ENCODE measurements around the gene IGDCC3. TPM values are rescaled to one million over a fixed set of nuclear protein-coding genes. Genes with fewer than 3 reads are reported as not detected.

The IGDCC3 gene
- total RNA-seq, 2 experiments from 2014 or later, result not detected

DNA sequence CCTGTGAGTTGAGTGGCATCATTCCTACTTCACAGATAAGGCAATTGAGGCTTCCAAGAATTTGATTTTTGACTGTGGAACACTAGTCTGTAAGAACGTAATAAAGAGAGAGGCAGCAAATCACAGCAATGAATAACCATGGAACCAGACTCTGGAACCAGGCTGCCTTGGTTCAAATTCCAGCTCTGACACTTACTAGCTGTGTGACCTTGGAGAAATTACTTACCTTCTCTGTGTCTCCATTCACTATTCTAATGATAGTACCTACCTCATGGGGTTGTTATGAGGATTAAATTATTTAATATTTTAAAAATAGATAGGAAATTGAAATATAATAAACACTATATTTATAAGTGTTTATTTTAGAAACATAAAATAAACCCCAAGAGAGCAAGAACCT, 12.6 kb upstream of the IGDCC3 start:
- Mint-ChIP-seq H3K4me3 (no peak overlapping the region), H3K27me3 (peaks cover 27% of the 10 kb centered on the region), H3K27ac (no peak overlapping the region), H3K36me3 (no peaks in the 10 kb centered on the region), H3K9me3 (no peaks in the 10 kb centered on the region), H3K4me1 (peaks cover 1% of the 10 kb centered on the region)
- POLR2A ChIA-PET, result no interaction called here
- DNase-seq, result no peak
- ATAC-seq (ENCODE audit: low read depth), result no peak

DNA sequence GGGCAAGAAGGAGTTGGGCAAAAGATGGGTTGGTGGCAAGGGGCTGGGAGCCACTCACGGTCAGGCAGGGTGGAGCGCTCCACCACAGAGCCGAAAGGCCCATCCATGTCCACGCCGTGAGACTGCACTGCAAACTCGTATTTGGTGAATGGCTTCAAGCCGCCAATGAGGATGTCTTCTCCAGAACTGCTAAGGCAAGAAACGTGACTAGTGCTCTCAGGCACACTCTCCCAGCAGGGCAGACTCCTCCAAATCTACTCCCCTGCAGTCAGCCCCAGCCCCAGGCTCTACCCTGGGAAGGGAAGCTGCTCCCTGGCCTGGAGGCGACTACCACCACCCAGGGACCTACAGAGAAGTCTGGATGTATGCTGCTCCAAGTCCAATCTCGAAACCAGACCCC, 11.4 kb upstream of the IGDCC3 start:
- Mint-ChIP-seq H3K27me3 (peaks cover 15% of the 10 kb centered on the region), H3K9me3 (no peaks in the 10 kb centered on the region), H3K4me1 (peaks cover 6% of the 10 kb centered on the region), H3K27ac (no peak overlapping the region), H3K36me3 (no peaks in the 10 kb centered on the region), H3K4me3 (no peak overlapping the region)
- DNase-seq (no peak), ATAC-seq (ENCODE audit: low read depth) (no peak)
- POLR2A ChIA-PET, result no interaction called here

DNA sequence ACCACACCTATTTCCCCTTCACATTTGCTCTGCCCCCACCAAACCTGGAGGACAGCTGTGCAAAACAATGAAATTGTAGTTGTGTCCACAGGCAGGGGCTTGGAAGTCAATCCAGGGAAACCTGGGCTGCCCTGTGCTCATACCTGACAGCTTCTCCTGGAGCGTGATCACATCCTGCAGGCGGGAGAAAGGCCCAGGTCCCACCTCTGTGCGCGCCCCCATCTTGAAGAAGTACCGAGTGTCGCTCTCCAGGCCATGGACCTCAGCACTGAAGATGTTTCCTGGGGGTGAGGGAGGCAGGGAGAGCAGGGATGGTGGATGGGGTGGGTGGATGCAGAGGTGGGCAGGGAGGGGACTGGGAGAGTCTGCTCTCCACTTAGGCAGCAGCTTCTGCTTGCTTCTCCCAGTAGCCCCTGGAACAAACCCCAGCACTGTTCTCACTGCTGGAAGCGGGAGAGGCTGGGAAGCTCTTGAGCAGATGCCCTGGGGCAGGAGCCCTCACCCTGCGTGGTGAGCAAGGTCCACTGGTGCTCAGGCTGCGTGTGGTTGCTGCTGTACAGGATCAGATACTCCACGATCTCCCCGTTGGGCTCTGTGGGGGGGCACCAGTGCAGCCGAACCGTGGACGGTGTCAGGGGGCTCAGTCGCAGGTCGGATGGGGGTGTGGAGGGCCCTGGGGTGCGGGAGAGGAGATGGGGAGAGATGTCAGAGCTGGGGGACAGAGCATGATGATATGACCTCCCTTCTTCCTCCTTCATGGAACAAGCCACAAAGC, 10.7 kb upstream of the IGDCC3 start:
- H3K9me3 Mint-ChIP-seq, result no peaks in the 10 kb centered on the region
- H3K36me3 Mint-ChIP-seq, result no peaks in the 10 kb centered on the region
- DNase-seq (no peak), ATAC-seq (ENCODE audit: low read depth) (no peak)
- H3K27me3 Mint-ChIP-seq, result peaks cover 7% of the 10 kb centered on the region
- H3K4me1 Mint-ChIP-seq, result peaks cover 6% of the 10 kb centered on the region
- H3K4me3 Mint-ChIP-seq, result no peak overlapping the region
- POLR2A ChIA-PET, result no interaction called here
- no peak overlapping the region for H3K27ac Mint-ChIP-seq

DNA sequence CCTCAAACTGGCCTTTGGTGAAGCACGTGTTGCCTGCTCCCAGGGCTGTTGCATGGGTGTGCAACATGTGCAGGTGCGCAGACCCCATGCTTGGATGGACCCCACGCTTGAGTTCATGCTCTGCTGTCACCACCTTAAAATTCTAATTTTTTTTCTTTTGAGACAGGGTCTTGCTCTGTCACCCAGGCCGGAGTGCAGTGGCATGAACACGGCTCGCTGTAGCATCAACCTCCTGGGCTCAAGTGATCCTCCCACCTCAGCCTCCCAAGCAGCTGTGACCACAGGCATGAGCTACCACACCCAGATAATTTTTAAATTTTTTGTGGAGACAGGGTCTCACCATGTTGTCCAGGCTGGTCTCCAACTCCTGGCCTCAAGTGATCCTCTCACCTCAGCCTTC, 9.1 kb upstream of the IGDCC3 start:
- no peaks in the 10 kb centered on the region for H3K9me3 Mint-ChIP-seq
- ATAC-seq (ENCODE audit: low read depth), result no peak
- H3K27me3 Mint-ChIP-seq, result peaks cover 16% of the 10 kb centered on the region
- H3K36me3 Mint-ChIP-seq, result no peaks in the 10 kb centered on the region
- H3K27ac Mint-ChIP-seq, result no peak overlapping the region
- peaks cover 6% of the 10 kb centered on the region for H3K4me1 Mint-ChIP-seq
- no peak overlapping the region for H3K4me3 Mint-ChIP-seq
- POLR2A ChIA-PET, result no interaction called here
- no peak for DNase-seq

DNA sequence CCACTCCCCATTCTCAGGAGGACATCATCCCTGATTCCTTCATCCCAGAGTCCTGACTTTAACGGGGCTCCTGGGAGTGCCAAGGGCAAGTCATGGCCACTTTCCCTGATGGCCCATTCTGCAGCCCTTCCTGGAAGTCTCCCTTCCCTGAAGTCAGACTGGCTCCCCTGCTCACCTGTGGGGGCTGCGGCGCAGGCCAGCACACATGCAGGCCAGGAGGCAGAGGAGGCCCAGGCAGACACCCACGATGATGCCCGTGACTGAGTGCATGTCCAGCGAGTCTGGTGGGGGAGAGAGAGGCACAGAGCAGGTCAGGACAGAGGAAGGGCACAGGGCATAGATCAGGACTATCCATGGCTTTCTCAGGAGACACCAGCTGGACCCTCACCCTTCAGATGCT, 8.6 kb upstream of the IGDCC3 start:
- H3K27me3 Mint-ChIP-seq, result peaks cover 21% of the 10 kb centered on the region
- no peak for DNase-seq
- no peak for ATAC-seq (ENCODE audit: low read depth)
- H3K27ac Mint-ChIP-seq, result no peak overlapping the region
- no peaks in the 10 kb centered on the region for H3K9me3 Mint-ChIP-seq
- peaks cover 6% of the 10 kb centered on the region for H3K4me1 Mint-ChIP-seq
- no peak overlapping the region for H3K4me3 Mint-ChIP-seq
- H3K36me3 Mint-ChIP-seq, result no peaks in the 10 kb centered on the region
- POLR2A ChIA-PET, result no interaction called here

DNA sequence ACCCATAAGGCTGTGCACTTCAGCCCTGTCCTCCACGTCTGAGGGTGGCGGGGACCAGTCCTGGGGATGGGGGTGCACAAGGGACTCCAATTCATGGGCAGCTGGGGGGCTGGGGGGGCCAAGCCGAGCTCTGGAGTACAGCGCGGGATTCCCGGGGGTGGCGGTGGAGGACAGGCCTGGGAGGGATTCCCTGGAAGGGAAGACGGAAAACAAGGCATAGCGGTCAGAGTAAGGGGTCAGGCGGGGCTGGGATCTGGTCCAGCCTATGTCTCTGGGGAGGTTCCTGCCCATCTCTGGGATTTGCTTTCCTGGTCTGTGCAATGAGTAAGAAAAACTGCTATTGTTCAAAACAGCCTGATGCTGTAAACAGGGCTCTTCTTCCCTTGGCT, 8.1 kb upstream of the IGDCC3 start:
- DNase-seq (no peak), ATAC-seq (ENCODE audit: low read depth) (no peak)
- H3K4me1 Mint-ChIP-seq, result peaks cover 6% of the 10 kb centered on the region
- POLR2A ChIA-PET, result interaction anchor here (1.0 to 1.5 kb wide), 2 partner anchors 81 to 484 kb away, joined by 3 to 10 read pairs; partner anchors contain the start of genes RAB11A and RNU5B-1
- no peaks in the 10 kb centered on the region for H3K9me3 Mint-ChIP-seq
- H3K4me3 Mint-ChIP-seq, result peak overlapping the region; percentile 88
- peaks cover 25% of the 10 kb centered on the region for H3K27me3 Mint-ChIP-seq
- no peaks in the 10 kb centered on the region for H3K36me3 Mint-ChIP-seq
- no peak overlapping the region for H3K27ac Mint-ChIP-seq

DNA sequence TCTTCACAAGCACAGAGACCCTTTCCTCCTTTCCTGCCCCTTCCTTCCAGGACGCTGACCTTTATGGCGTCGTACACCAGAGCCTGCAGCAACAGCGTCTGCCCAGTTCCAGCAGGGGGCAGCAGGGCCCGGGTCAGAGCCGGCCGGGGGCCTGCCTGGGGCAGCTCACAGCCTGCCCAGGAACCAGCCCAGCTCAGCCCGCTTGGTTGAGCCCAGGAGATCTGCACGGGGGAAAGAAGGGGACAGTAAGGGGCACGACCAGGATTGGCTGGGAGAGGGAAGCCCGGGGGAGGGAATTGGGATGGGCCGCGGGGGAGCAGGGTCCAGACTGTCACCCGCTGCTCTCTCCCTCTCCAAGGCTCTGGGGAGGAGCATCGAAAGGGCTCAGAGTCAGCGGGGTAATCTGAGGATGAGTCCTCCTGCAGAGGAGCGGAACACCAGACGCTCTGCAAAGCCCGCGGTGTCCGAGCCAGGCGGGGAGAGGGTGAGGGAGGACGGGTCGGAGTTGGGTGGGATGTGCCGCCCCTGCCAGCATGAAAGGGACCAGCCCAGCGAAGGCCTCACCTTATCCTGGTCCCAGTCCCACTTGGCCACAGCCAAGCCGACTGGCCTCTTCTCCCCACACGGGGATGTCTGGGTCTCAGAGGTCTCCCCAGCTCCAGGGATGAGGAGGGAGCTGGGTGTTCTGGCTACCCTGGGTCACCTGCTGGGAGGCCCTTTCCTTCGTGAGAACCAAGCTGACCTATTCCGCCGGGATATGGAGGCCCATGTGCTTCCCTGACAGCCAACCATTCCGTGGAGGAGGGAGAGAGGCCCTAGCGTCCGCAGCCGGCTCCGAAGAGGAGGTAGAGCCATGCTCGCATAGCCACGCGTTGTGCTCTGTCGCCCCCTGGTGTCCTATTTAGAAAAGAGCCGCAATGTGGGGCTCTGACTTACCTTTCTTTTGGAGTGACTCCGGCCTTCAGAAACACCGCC, 7.4 kb upstream of the IGDCC3 start:
- peaks cover 6% of the 10 kb centered on the region for H3K4me1 Mint-ChIP-seq
- no peaks in the 10 kb centered on the region for H3K36me3 Mint-ChIP-seq
- H3K27me3 Mint-ChIP-seq, result peaks cover 32% of the 10 kb centered on the region
- peak overlapping the region; percentile 55 for H3K27ac Mint-ChIP-seq
- peak; percentile 82 for DNase-seq
- ATAC-seq (ENCODE audit: low read depth), result peak; percentile 83
- H3K9me3 Mint-ChIP-seq, result no peaks in the 10 kb centered on the region
- peak overlapping the region; percentile 88 for H3K4me3 Mint-ChIP-seq
- POLR2A ChIA-PET, result interaction anchor here (1.0 to 1.5 kb wide), 2 partner anchors 80 to 484 kb away, joined by 3 to 10 read pairs; partner anchors contain the start of genes RAB11A and RNU5B-1

DNA sequence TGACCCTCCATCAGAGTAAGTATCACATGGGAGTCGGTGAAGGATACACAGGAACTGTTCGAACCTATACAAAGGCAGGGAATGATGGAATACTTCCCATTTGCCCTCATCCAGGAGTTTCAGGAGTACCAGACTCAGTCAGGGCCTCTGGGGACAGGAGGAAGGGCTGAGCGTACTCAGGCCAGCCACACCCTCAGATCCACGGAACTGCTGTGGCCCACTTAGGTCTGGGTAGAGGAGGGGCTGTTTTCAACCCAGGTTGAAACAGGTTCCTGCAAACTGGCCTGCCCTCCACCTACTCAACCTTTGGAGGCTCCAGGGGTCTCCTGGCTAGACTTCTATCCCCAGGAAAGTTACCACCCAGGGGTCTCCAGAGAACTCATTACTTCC, 6.7 kb upstream of the IGDCC3 start:
- Mint-ChIP-seq H3K9me3 (no peaks in the 10 kb centered on the region), H3K27ac (no peak overlapping the region), H3K4me3 (peak overlapping the region; percentile 88), H3K36me3 (no peaks in the 10 kb centered on the region), H3K4me1 (peaks cover 6% of the 10 kb centered on the region), H3K27me3 (peaks cover 36% of the 10 kb centered on the region)
- POLR2A ChIA-PET, result interaction anchor here (1.5 kb wide), 1 partner anchor 80 kb away, joined by 10 read pairs; the partner anchor contains the start of gene RNU5B-1
- ATAC-seq (ENCODE audit: low read depth) (peak; percentile 24), DNase-seq (no peak)

DNA sequence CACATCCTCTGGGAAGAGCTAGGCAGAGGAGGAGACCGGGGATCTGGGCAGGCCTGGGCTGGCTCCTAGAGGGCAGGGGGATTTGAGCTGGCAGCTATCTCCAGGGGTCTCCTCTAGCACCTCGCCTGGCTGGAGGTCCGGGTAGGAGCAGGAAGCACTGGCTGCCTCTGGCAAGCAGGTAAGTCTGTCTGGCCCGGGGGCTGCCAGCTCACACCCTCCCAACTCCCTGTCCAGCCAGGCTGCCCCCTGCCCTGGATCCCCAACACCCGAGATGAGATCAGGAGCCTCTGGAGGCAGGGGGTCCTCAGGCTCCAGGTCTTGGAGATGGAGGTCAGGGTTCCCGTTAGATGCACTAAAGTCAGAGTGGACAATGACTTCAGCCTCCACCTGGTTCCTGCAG, 6.2 kb upstream of the IGDCC3 start:
- Mint-ChIP-seq H3K9me3 (no peaks in the 10 kb centered on the region), H3K4me1 (peaks cover 6% of the 10 kb centered on the region), H3K27me3 (peaks cover 41% of the 10 kb centered on the region), H3K36me3 (no peaks in the 10 kb centered on the region), H3K4me3 (no peak overlapping the region), H3K27ac (no peak overlapping the region)
- POLR2A ChIA-PET, result no interaction called here
- no peak for ATAC-seq (ENCODE audit: low read depth)
- no peak for DNase-seq

DNA sequence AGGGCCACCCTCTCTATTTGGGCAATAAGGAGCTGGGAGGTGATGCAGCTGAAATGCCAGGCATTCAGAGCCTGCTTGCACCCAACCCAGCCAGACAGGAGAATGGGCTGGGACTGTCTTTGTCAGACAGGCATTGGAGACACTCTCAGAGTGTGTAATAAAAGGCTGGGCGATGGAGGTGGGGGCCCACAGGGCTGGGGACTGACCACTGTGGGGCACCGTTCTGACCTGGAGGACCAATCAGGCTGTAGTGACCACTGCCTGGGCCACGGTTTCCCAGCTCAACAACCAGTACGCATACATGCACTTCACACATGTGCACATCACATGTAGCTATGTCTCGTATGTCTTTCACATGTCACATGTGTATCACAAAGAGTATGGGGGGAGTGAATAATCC, 5.7 kb upstream of the IGDCC3 start:
- POLR2A ChIA-PET, result no interaction called here
- H3K9me3 Mint-ChIP-seq, result no peaks in the 10 kb centered on the region
- DNase-seq, result no peak
- peaks cover 6% of the 10 kb centered on the region for H3K4me1 Mint-ChIP-seq
- no peak for ATAC-seq (ENCODE audit: low read depth)
- no peak overlapping the region for H3K4me3 Mint-ChIP-seq
- no peak overlapping the region for H3K27ac Mint-ChIP-seq
- peaks cover 46% of the 10 kb centered on the region for H3K27me3 Mint-ChIP-seq
- H3K36me3 Mint-ChIP-seq, result no peaks in the 10 kb centered on the region

DNA sequence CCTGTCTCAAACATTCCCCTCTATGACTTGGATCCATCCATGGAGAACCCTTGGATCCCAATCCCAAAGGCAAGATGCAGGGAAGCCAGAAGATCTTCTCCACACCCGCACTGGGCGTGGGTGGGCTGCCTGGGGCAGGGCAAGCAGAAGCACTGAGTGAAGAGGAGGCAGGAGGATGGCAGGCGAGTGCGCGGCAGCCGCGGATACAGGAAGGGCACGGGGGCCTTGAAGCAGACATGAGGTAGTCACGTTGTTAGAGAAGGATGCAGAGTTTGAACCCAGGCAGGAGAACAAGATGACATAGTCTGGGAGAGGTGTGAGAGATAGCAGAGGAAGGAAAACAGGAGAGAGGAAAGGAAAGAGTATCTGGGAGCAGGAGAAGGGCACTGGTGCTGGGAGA, 5.1 kb upstream of the IGDCC3 start:
- peaks cover 6% of the 10 kb centered on the region for H3K4me1 Mint-ChIP-seq
- H3K27ac Mint-ChIP-seq, result no peak overlapping the region
- no peak overlapping the region for H3K4me3 Mint-ChIP-seq
- POLR2A ChIA-PET, result no interaction called here
- no peaks in the 10 kb centered on the region for H3K36me3 Mint-ChIP-seq
- DNase-seq (no peak), ATAC-seq (ENCODE audit: low read depth) (no peak)
- H3K27me3 Mint-ChIP-seq, result peaks cover 50% of the 10 kb centered on the region
- no peaks in the 10 kb centered on the region for H3K9me3 Mint-ChIP-seq

DNA sequence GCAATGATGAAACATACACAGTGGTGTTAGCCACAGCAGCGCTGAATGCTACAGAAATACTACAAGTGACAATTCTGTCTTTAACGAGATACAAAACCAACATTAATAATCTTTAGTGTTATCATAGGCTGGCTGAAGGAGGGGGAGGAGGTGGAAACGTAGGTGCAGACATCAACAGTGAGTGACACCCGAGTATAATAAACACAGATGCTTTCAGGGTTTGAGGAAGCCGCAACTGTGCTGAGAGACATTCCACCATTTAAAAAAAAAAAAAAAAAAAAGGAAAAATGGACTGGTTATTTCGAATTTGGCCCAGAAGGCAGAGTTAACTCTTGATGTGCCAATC, 4.3 kb upstream of the IGDCC3 start:
- Mint-ChIP-seq H3K36me3 (no peaks in the 10 kb centered on the region), H3K4me3 (no peak overlapping the region), H3K9me3 (no peaks in the 10 kb centered on the region), H3K27ac (no peak overlapping the region), H3K27me3 (peaks cover 51% of the 10 kb centered on the region), H3K4me1 (peaks cover 7% of the 10 kb centered on the region)
- POLR2A ChIA-PET, result interaction anchor here (0.7 to 0.9 kb wide), 2 partner anchors 61 to 78 kb away, joined by 3 read pairs; partner anchors contain the start of gene RNU5B-1
- no peak for ATAC-seq (ENCODE audit: low read depth)
- DNase-seq, result no peak

DNA sequence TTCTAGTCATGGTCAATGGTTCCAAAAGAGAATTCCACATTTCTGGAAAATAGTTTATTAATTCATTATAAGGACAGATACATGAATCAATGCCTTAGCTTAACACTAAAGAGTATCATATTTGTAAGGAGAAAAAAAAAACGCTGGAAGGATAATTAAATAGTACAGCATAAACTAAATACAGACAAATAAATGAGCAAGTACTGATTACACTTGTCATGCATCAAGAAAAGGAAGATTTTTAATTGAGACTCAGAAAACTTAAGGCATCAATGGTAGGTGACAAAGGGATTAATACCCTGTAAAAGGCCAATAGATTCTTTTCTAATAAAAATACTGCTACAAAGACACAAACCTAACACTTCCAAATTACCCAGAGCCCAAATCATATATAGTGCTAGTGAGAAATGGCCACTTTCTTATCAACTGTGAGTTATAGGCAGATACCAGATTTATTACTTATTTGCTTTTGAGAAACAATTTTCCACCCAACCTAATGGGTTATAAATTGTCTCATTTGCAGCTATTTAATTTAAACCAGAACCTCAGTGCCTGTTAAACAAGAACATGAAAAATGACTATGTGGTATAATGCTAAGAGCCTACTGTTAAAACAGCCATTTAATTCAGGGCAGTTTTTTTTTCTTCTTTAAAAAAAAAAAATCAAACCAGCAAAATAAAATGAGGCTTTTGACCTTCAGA, 3.8 kb upstream of the IGDCC3 start:
- H3K36me3 Mint-ChIP-seq, result no peaks in the 10 kb centered on the region
- no peak overlapping the region for H3K4me3 Mint-ChIP-seq
- peaks cover 56% of the 10 kb centered on the region for H3K27me3 Mint-ChIP-seq
- no peak for DNase-seq
- ATAC-seq (ENCODE audit: low read depth), result no peak
- no peaks in the 10 kb centered on the region for H3K9me3 Mint-ChIP-seq
- no peak overlapping the region for H3K27ac Mint-ChIP-seq
- POLR2A ChIA-PET, result interaction anchor here (0.7 to 0.9 kb wide), 2 partner anchors 60 to 77 kb away, joined by 3 read pairs; partner anchors contain the start of gene RNU5B-1
- peaks cover 12% of the 10 kb centered on the region for H3K4me1 Mint-ChIP-seq
